BLaER1 treated with 17β-estradiol and CSF1 and Interleukin-3, amounts not matched to agents 10 nM and 100 nM (cell line): ENCODE data around the gene SLC6A19.
A peak's percentile ranks its signal among the peaks of the same experiment; 100 is the strongest.
"Not testable (repeated sequence)": the region's sequence is repeated elsewhere in the genome, so short reads cannot be mapped to it uniquely, and the experiment has no call there.

ENCODE experiments used
- H3K27ac ChIP-seq, 11 experiments: shearing (Covaris generic); formaldehyde crosslinking; 2 replicates each; pipeline ENCODE4 v1.8.1; 2022
- H3K27me3 ChIP-seq, 11 experiments: shearing (Covaris generic); formaldehyde crosslinking; 2 replicates each; pipeline ENCODE4 v1.8.1; 2022
- H3K36me3 ChIP-seq, 11 experiments: shearing (Covaris generic); formaldehyde crosslinking; 2 replicates each; pipeline ENCODE4 v1.8.1; 2022
- H3K4me1 ChIP-seq, 10 experiments: shearing (Covaris generic); formaldehyde crosslinking; 2 replicates each; pipeline ENCODE4 v1.8.1; 2022
- H3K4me2 ChIP-seq, 11 experiments: shearing (Covaris generic); formaldehyde crosslinking; 2 replicates each; pipeline ENCODE4 v1.8.1; 2022
- H3K4me3 ChIP-seq, 10 experiments: shearing (Covaris generic); formaldehyde crosslinking; 2 replicates each; pipeline ENCODE4 v1.8.1; 2022
- H3K9ac ChIP-seq, 11 experiments: shearing (Covaris generic); formaldehyde crosslinking; 2 replicates each; pipeline ENCODE4 v1.8.1; 2022
- H3K9me3 ChIP-seq, 11 experiments: shearing (Covaris generic); formaldehyde crosslinking; replicated peaks in 1 of 11; 2 replicates each; pipeline ENCODE4 v1.8.1; 2022
- H4K20me1 ChIP-seq, 11 experiments: shearing (Covaris generic); formaldehyde crosslinking; 2 replicates each; pipeline ENCODE4 v1.8.1; 2022
- Cebpa-rat ChIP-seq, 11 experiments: shearing (Covaris generic); IDR thresholded peaks; 2 replicates each; pipeline ENCODE4 v1.8.1; 2022

The SLC6A19 gene

DNA sequence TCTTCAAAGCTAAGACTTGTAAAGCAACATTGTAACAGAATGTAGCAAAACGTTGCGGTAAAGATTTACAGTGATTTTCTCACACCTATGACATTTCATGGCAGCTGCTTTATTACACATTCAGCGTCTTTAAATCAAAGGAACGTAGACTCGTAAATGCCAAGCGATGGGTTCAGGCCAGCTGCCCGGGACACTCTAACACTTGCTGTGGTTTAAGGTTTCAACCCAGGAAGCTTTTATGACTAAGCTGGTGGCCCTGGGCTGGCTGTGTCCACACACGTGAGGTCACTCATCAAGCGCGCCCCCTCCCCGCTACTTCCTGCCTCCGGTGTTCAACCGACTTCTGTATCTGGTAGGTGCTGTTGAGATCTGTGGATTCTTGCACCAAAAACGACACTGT, 26.3 kb downstream of the SLC6A19 start:
- peaks cover 0 to 31% (median 4%) of the 10 kb centered on the region in 11 experiments; a peak in 6 of 22 replicates for H4K20me1 ChIP-seq
- no peak overlapping the region for H3K9ac ChIP-seq
- H3K27me3 ChIP-seq = peaks cover 0 to 7% (median 0%) of the 10 kb centered on the region in 11 experiments; a peak in 3 of 22 replicates
- H3K36me3 ChIP-seq = no peaks in the 10 kb centered on the region
- H3K4me3 ChIP-seq = no peak overlapping the region
- no peak overlapping the region for H3K27ac ChIP-seq
- H3K9me3 ChIP-seq = no peaks in the 10 kb centered on the region
- H3K4me1 ChIP-seq = peaks cover 7 to 41% (median 27%) of the 10 kb centered on the region in 10 experiments; a peak in 18 of 20 replicates
- H3K4me2 ChIP-seq = no peak overlapping the region
- TF ChIP-seq Cebpa-rat (IDR thresholded peaks at IDR 0.05) = no peak

DNA sequence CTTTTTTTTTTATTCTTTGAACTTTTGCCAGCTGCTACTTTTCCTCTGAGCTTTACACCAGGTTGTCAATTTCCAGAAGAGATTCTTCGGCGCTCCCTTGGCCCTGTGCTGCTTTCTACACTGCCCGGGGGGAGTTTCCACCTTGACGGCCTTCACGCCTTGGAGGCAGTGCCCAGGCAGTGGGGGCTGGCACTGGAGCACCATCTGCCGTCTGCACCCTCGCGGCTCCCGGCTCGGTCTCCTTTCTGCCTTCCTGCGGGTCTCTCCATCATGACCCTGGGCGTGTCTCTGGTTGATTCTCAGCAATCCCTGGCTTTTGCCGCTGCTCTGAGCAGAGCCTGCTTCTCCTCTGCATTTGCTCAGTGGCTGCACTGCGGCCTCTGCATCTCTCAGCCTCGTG, 26.7 kb downstream of the SLC6A19 start:
- Histone ChIP-seq H3K4me2 (no peak overlapping the region), H3K27me3 (peaks cover 0 to 7% (median 0%) of the 10 kb centered on the region in 11 experiments; a peak in 3 of 22 replicates), H3K4me3 (no peak overlapping the region), H4K20me1 (peaks cover 0 to 26% (median 4%) of the 10 kb centered on the region in 11 experiments; a peak in 6 of 22 replicates), H3K36me3 (no peaks in the 10 kb centered on the region), H3K4me1 (peaks cover 7 to 43% (median 29%) of the 10 kb centered on the region in 10 experiments; a peak in 18 of 20 replicates), H3K27ac (no peak overlapping the region), H3K9me3 (no peaks in the 10 kb centered on the region), H3K9ac (no peak overlapping the region)
- no peak for TF ChIP-seq Cebpa-rat (IDR thresholded peaks at IDR 0.05)

GRCh38 chr5:1229023-1229422, 27.6 kb downstream of the SLC6A19 start:
- H3K4me3 ChIP-seq, H3K36me3 ChIP-seq, H3K9me3 ChIP-seq, H3K27ac ChIP-seq, H3K9ac ChIP-seq, H3K27me3 ChIP-seq: not testable (repeated sequence)
- Histone ChIP-seq H3K4me2 (0 out of 22 replicates have a peak overlapping the region, but pooled peaks of 1 of the 11 experiments have one; percentile 15), H4K20me1 (peaks cover 0 to 20% (median 4%) of the 10 kb centered on the region in 11 experiments; a peak in 6 of 22 replicates), H3K4me1 (peaks cover 7 to 43% (median 29%) of the 10 kb centered on the region in 10 experiments; a peak in 18 of 20 replicates)

- H3K27ac ChIP-seq = no peak overlapping the region
- H4K20me1 ChIP-seq = peaks cover 0 to 14% (median 4%) of the 10 kb centered on the region in 11 experiments; a peak in 6 of 22 replicates
- H3K4me2 ChIP-seq = peak overlapping the region in 6 of 11 experiments; percentile 46 to 91 (median 74); a peak in 9 of 22 replicates
- no peak overlapping the region for H3K9ac ChIP-seq
- no peaks in the 10 kb centered on the region for H3K36me3 ChIP-seq
- peaks cover 0 to 7% (median 0%) of the 10 kb centered on the region in 11 experiments; a peak in 3 of 22 replicates for H3K27me3 ChIP-seq
- no peak for TF ChIP-seq Cebpa-rat (IDR thresholded peaks at IDR 0.05)
- peaks cover 2 to 8% (median 5%) of the 10 kb centered on the region in 11 experiments; a peak in 20 of 22 replicates for H3K9me3 ChIP-seq
- H3K4me3 ChIP-seq = no peak overlapping the region
- peaks cover 7 to 43% (median 29%) of the 10 kb centered on the region in 10 experiments; a peak in 18 of 20 replicates for H3K4me1 ChIP-seq
These were observed 28.4 kb downstream of the SLC6A19 start for GRCh38 chr5:1229822-1230221.

- H3K4me2 ChIP-seq = peak overlapping the region in 8 of 11 experiments; percentile 40 to 91 (median 74); a peak in 12 of 22 replicates
- no peak overlapping the region for H3K9ac ChIP-seq
- no peak overlapping the region for H3K27ac ChIP-seq
- TF ChIP-seq Cebpa-rat (IDR thresholded peaks at IDR 0.05) = no peak
- no peak overlapping the region for H3K4me3 ChIP-seq
- H3K4me1 ChIP-seq = peaks cover 7 to 41% (median 29%) of the 10 kb centered on the region in 10 experiments; a peak in 18 of 20 replicates
- peaks cover 9 to 16% (median 13%) of the 10 kb centered on the region in 11 experiments for H3K9me3 ChIP-seq
- H3K36me3 ChIP-seq = no peaks in the 10 kb centered on the region
- peaks cover 0 to 7% (median 0%) of the 10 kb centered on the region in 11 experiments; a peak in 3 of 22 replicates for H3K27me3 ChIP-seq
- H4K20me1 ChIP-seq = peaks cover 0 to 14% (median 4%) of the 10 kb centered on the region in 11 experiments; a peak in 5 of 22 replicates
These were observed 29.2 kb downstream of the SLC6A19 start for GRCh38 chr5:1230551-1230950.

DNA sequence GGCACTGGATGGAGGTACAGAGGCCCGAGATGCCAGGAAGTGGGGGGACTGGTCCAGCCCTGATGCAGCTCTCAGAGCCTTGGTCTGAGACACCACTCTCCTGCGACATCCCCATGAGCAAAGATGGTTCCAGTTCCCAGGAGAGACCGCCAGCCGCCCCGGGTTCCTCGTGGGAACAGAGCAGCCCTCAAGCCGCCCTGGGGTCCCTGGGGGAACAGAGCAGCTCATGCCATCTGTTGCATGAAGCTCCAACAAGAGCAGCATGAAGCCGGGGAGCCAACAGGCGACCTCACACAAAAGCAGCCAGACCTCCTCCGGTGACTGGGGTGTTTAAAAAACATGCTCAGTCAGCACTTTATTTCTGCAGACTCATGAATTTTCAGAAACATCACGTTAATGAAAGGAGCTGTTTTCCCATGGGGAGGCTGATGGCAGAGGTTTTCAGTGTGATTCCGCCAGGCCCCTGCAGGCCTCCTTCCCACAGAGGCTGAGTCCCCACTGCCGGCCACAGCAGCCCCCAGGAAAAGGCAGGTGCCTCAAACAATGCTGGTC, 30.0 kb downstream of the SLC6A19 start:
- no peak for TF ChIP-seq Cebpa-rat (IDR thresholded peaks at IDR 0.05)
- Histone ChIP-seq H4K20me1 (peaks cover 0 to 14% (median 4%) of the 10 kb centered on the region in 11 experiments; a peak in 5 of 22 replicates), H3K27ac (no peak overlapping the region; a peak in 1 of 22 replicates), H3K4me1 (peaks cover 7 to 32% (median 29%) of the 10 kb centered on the region in 10 experiments; a peak in 18 of 20 replicates), H3K9me3 (peaks cover 18 to 24% (median 22%) of the 10 kb centered on the region in 11 experiments), H3K36me3 (no peaks in the 10 kb centered on the region), H3K9ac (0 out of 22 replicates have a peak overlapping the region, but pooled peaks of 2 of the 11 experiments have one; percentile 29 to 38), H3K27me3 (peaks cover 0 to 7% (median 0%) of the 10 kb centered on the region in 11 experiments; a peak in 3 of 22 replicates), H3K4me3 (no peak overlapping the region), H3K4me2 (peak overlapping the region; percentile 19 to 91 (median 71); a peak in 21 of 22 replicates)

DNA sequence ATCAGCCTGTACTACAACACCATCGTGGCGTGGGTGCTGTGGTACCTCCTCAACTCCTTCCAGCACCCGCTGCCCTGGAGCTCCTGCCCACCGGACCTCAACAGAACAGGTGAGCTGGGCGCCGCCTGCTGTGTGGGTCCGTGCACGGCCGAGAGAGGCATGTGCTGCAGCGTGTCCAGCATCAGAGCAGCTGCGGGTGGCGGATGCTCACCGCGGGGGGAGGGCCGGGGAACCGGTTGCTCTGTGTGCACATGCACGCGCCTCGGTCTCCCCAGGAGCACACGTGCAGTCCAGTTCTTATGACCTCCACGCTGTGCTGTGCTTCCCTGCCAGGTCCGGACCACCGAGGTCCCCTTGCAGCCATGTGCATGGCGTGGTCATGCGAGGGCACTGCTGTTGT, 31.4 kb downstream of the SLC6A19 start:
- no peaks in the 10 kb centered on the region for H3K36me3 ChIP-seq
- H3K4me1 ChIP-seq = peaks cover 7 to 30% (median 29%) of the 10 kb centered on the region in 10 experiments; a peak in 18 of 20 replicates
- H3K4me2 ChIP-seq = peak overlapping the region in 3 of 11 experiments; percentile 71 to 82 (median 77); a peak in 4 of 22 replicates
- no peak overlapping the region for H3K4me3 ChIP-seq
- no peak overlapping the region for H3K9ac ChIP-seq
- no peak overlapping the region for H3K27ac ChIP-seq
- H4K20me1 ChIP-seq = peaks cover 0 to 14% (median 4%) of the 10 kb centered on the region in 11 experiments; a peak in 5 of 22 replicates
- TF ChIP-seq Cebpa-rat (IDR thresholded peaks at IDR 0.05) = no peak
- H3K27me3 ChIP-seq = peaks cover 0 to 7% (median 0%) of the 10 kb centered on the region in 11 experiments; a peak in 3 of 22 replicates
- peaks cover 22 to 32% (median 27%) of the 10 kb centered on the region in 11 experiments for H3K9me3 ChIP-seq

GRCh38 chr5:1235379-1235778, 34.0 kb downstream of the SLC6A19 start:
- H3K4me2 ChIP-seq = no peak overlapping the region
- no peaks in the 10 kb centered on the region for H3K36me3 ChIP-seq
- no peak for TF ChIP-seq Cebpa-rat (IDR thresholded peaks at IDR 0.05)
- H3K27ac ChIP-seq = no peak overlapping the region
- H3K4me1 ChIP-seq = peaks cover 7 to 25% (median 23%) of the 10 kb centered on the region in 10 experiments; a peak in 18 of 20 replicates
- H3K4me3 ChIP-seq = no peak overlapping the region
- peaks cover 0 to 25% (median 0%) of the 10 kb centered on the region in 11 experiments; a peak in 7 of 22 replicates for H4K20me1 ChIP-seq
- peaks cover 22 to 32% (median 27%) of the 10 kb centered on the region in 11 experiments for H3K9me3 ChIP-seq
- 0 out of 22 replicates have a peak, but pooled peaks cover 0 to 7% (median 0%) of the 10 kb centered on the region in 11 experiments for H3K27me3 ChIP-seq
- H3K9ac ChIP-seq = no peak overlapping the region

- Histone ChIP-seq H3K9me3 (peaks cover 22 to 32% (median 27%) of the 10 kb centered on the region in 11 experiments), H3K36me3 (no peaks in the 10 kb centered on the region), H3K27ac (no peak overlapping the region), H3K4me2 (no peak overlapping the region), H3K9ac (no peak overlapping the region), H3K4me1 (peaks cover 7 to 21% (median 19%) of the 10 kb centered on the region in 10 experiments; a peak in 18 of 20 replicates), H3K4me3 (no peak overlapping the region), H4K20me1 (peaks cover 0 to 27% (median 0%) of the 10 kb centered on the region in 11 experiments; a peak in 6 of 22 replicates), H3K27me3 (0 out of 22 replicates have a peak, but pooled peaks cover 0 to 7% (median 0%) of the 10 kb centered on the region in 11 experiments)
- TF ChIP-seq Cebpa-rat (IDR thresholded peaks at IDR 0.05) = no peak
These were observed 34.4 kb downstream of the SLC6A19 start for GRCh38 chr5:1235838-1236237.
